ENCODE measurements around the gene C1QL3.
A peak's percentile ranks its signal among the peaks of the same experiment; 100 is the strongest.

Gene C1QL3

GRCh38 chr10:16521311-16522016, at the start of gene C1QL3:
Gene C1QL3 (minus strand): TSS chr10:16521879. CDS start chr10:16521065, 814 bp downstream.
- Mint-ChIP-seq H3K4me1 (peaks cover 14% of the 10 kb centered on the region), H3K27ac (peak within 1 kb of the TSS; percentile 67), H3K27me3 (peaks cover 58% of the 10 kb centered on the region), H3K9me3 (no peaks in the 10 kb centered on the region), H3K4me3 (peak within 1 kb of the TSS; percentile 80), H3K36me3 (peaks cover 3% of the 10 kb centered on the region)
- CTCF ChIA-PET = interaction anchor here (0.7 kb wide), 1 partner anchor 86 kb away, joined by 3 read pairs; no protein-coding TSS in a partner anchor
- peak; percentile 57 for DNase-seq

- no peaks in the 10 kb centered on the region for H3K4me1 Mint-ChIP-seq
- H3K27ac Mint-ChIP-seq = no peak overlapping the region
- no peak for DNase-seq
- CTCF ChIA-PET = no interaction called here
- no peaks in the 10 kb centered on the region for H3K36me3 Mint-ChIP-seq
- H3K9me3 Mint-ChIP-seq = no peaks in the 10 kb centered on the region
- no peak overlapping the region for H3K4me3 Mint-ChIP-seq
- peaks cover 14% of the 10 kb centered on the region for H3K27me3 Mint-ChIP-seq
These were observed 49.1 kb upstream of the C1QL3 start for GRCh38 chr10:16570731-16571130.

GRCh38 chr10:16566202-16566805, 44.6 kb upstream of the C1QL3 start:
- CTCF ChIA-PET = no interaction called here
- H3K4me3 Mint-ChIP-seq = no peak overlapping the region
- H3K4me1 Mint-ChIP-seq = no peaks in the 10 kb centered on the region
- no peak for DNase-seq
- no peak overlapping the region for H3K27ac Mint-ChIP-seq
- H3K9me3 Mint-ChIP-seq = no peaks in the 10 kb centered on the region
- peaks cover 9% of the 10 kb centered on the region for H3K27me3 Mint-ChIP-seq
- H3K36me3 Mint-ChIP-seq = no peaks in the 10 kb centered on the region

GRCh38 chr10:16565604-16566003, 43.9 kb upstream of the C1QL3 start:
- no peak for DNase-seq
- CTCF ChIA-PET = no interaction called here
- H3K27me3 Mint-ChIP-seq = peaks cover 9% of the 10 kb centered on the region
- no peaks in the 10 kb centered on the region for H3K36me3 Mint-ChIP-seq
- no peaks in the 10 kb centered on the region for H3K9me3 Mint-ChIP-seq
- H3K4me3 Mint-ChIP-seq = no peak overlapping the region
- no peak overlapping the region for H3K27ac Mint-ChIP-seq
- H3K4me1 Mint-ChIP-seq = no peaks in the 10 kb centered on the region

GRCh38 chr10:16562891-16563290, 41.2 kb upstream of the C1QL3 start:
- H3K27me3 Mint-ChIP-seq = peaks cover 5% of the 10 kb centered on the region
- no peak for DNase-seq
- no peaks in the 10 kb centered on the region for H3K36me3 Mint-ChIP-seq
- CTCF ChIA-PET = interaction anchor here (0.7 kb wide), 1 partner anchor 18 kb away, joined by 3 read pairs; no protein-coding TSS in a partner anchor
- no peak overlapping the region for H3K4me3 Mint-ChIP-seq
- H3K9me3 Mint-ChIP-seq = no peaks in the 10 kb centered on the region
- H3K4me1 Mint-ChIP-seq = no peaks in the 10 kb centered on the region
- H3K27ac Mint-ChIP-seq = no peak overlapping the region

- Mint-ChIP-seq H3K9me3 (no peaks in the 10 kb centered on the region), H3K4me1 (no peaks in the 10 kb centered on the region), H3K27ac (no peak overlapping the region), H3K4me3 (no peak overlapping the region), H3K27me3 (peaks cover 3% of the 10 kb centered on the region), H3K36me3 (no peaks in the 10 kb centered on the region)
- CTCF ChIA-PET = no interaction called here
- DNase-seq = no peak
These were observed 37.6 kb upstream of the C1QL3 start for GRCh38 chr10:16559236-16559773.

GRCh38 chr10:16547973-16548372, 26.3 kb upstream of the C1QL3 start:
- H3K4me1 Mint-ChIP-seq = no peaks in the 10 kb centered on the region
- CTCF ChIA-PET = no interaction called here
- H3K4me3 Mint-ChIP-seq = no peak overlapping the region
- H3K27me3 Mint-ChIP-seq = peaks cover 9% of the 10 kb centered on the region
- no peak for DNase-seq
- H3K36me3 Mint-ChIP-seq = no peaks in the 10 kb centered on the region
- H3K9me3 Mint-ChIP-seq = no peaks in the 10 kb centered on the region
- H3K27ac Mint-ChIP-seq = no peak overlapping the region

GRCh38 chr10:16545116-16545736, 23.5 kb upstream of the C1QL3 start:
- Mint-ChIP-seq H3K27me3 (peaks cover 12% of the 10 kb centered on the region), H3K4me3 (no peak overlapping the region), H3K36me3 (no peaks in the 10 kb centered on the region), H3K9me3 (no peaks in the 10 kb centered on the region), H3K4me1 (no peaks in the 10 kb centered on the region), H3K27ac (no peak overlapping the region)
- CTCF ChIA-PET = interaction anchor here (1.3 to 1.5 kb wide), 2 partner anchors 18 to 643 kb away, joined by 3 to 5 read pairs; no protein-coding TSS in a partner anchor
- peak; percentile 21 for DNase-seq

- no peaks in the 10 kb centered on the region for H3K36me3 Mint-ChIP-seq
- no peak for DNase-seq
- H3K9me3 Mint-ChIP-seq = no peaks in the 10 kb centered on the region
- peaks cover 13% of the 10 kb centered on the region for H3K27me3 Mint-ChIP-seq
- CTCF ChIA-PET = interaction anchor here (1.3 to 1.5 kb wide), 2 partner anchors 18 to 642 kb away, joined by 3 to 5 read pairs; no protein-coding TSS in a partner anchor
- H3K27ac Mint-ChIP-seq = no peak overlapping the region
- no peaks in the 10 kb centered on the region for H3K4me1 Mint-ChIP-seq
- no peak overlapping the region for H3K4me3 Mint-ChIP-seq
These were observed 22.9 kb upstream of the C1QL3 start for GRCh38 chr10:16544591-16544990.

GRCh38 chr10:16544099-16544498, 22.4 kb upstream of the C1QL3 start:
- DNase-seq = no peak
- Mint-ChIP-seq H3K4me1 (no peaks in the 10 kb centered on the region), H3K27ac (no peak overlapping the region), H3K9me3 (no peaks in the 10 kb centered on the region), H3K36me3 (no peaks in the 10 kb centered on the region), H3K4me3 (no peak overlapping the region), H3K27me3 (peaks cover 14% of the 10 kb centered on the region)
- CTCF ChIA-PET = interaction anchor here (1.0 kb wide), 1 partner anchor 643 kb away, joined by 3 read pairs; no protein-coding TSS in a partner anchor

- H3K4me1 Mint-ChIP-seq = no peaks in the 10 kb centered on the region
- DNase-seq = no peak
- no peaks in the 10 kb centered on the region for H3K9me3 Mint-ChIP-seq
- CTCF ChIA-PET = no interaction called here
- H3K27ac Mint-ChIP-seq = no peak overlapping the region
- peaks cover 7% of the 10 kb centered on the region for H3K27me3 Mint-ChIP-seq
- H3K36me3 Mint-ChIP-seq = no peaks in the 10 kb centered on the region
- H3K4me3 Mint-ChIP-seq = no peak overlapping the region
These were observed 14.5 kb upstream of the C1QL3 start for GRCh38 chr10:16536155-16536554.

- Mint-ChIP-seq H3K27me3 (peaks cover 19% of the 10 kb centered on the region), H3K9me3 (no peaks in the 10 kb centered on the region), H3K36me3 (no peaks in the 10 kb centered on the region), H3K4me1 (no peaks in the 10 kb centered on the region), H3K27ac (no peak overlapping the region), H3K4me3 (no peak overlapping the region)
- no peak for DNase-seq
- CTCF ChIA-PET = no interaction called here
These were observed 8.2 kb upstream of the C1QL3 start for GRCh38 chr10:16529853-16530252.

- Mint-ChIP-seq H3K4me1 (no peaks in the 10 kb centered on the region), H3K9me3 (no peaks in the 10 kb centered on the region), H3K4me3 (no peak overlapping the region), H3K27ac (no peak overlapping the region), H3K27me3 (peaks cover 37% of the 10 kb centered on the region), H3K36me3 (no peaks in the 10 kb centered on the region)
- no peak for DNase-seq
- CTCF ChIA-PET = no interaction called here
These were observed 5.8 kb upstream of the C1QL3 start for GRCh38 chr10:16527452-16527851.

GRCh38 chr10:16520900-16521299, 779 bp downstream of the C1QL3 start:
- peaks cover 54% of the 10 kb centered on the region for H3K27me3 Mint-ChIP-seq
- DNase-seq = peak; percentile 52
- H3K4me3 Mint-ChIP-seq = peak overlapping the region; percentile 56
- peaks cover 14% of the 10 kb centered on the region for H3K4me1 Mint-ChIP-seq
- H3K27ac Mint-ChIP-seq = no peak overlapping the region
- H3K36me3 Mint-ChIP-seq = peaks cover 3% of the 10 kb centered on the region
- CTCF ChIA-PET = interaction anchor here (0.7 kb wide), 1 partner anchor 86 kb away, joined by 3 read pairs; no protein-coding TSS in a partner anchor
- no peaks in the 10 kb centered on the region for H3K9me3 Mint-ChIP-seq

Measured in activated naive CD4-positive, alpha-beta T cell treated with anti-CD3 and anti-CD28 coated beads, Interleukin-2, amount 10 ng/mL, durations not matched to agents 7 days and 5 days (primary cell).